Neural progenitor cell (in vitro differentiated cells): Measurements from ENCODE around the gene LRRC36.

Experiments used
- EZH2 ChIP-seq: fragments of 200-600 bp; sonication (generic); IDR thresholded peaks from 2 replicates; pipeline ENCODE4 v1.6.1; 2017; ENCODE audit warnings: antibody characterized with exemption, mild to moderate bottlenecking, moderate library complexity
- TF ChIP-seq, protein P1 (sequence below): fragments of 200-600 bp; sonication (generic); IDR thresholded peaks from 2 replicates; pipeline ENCODE4 v1.5.1; 2017; ENCODE audit warnings: antibody characterized with exemption, mild to moderate bottlenecking

DNA sequence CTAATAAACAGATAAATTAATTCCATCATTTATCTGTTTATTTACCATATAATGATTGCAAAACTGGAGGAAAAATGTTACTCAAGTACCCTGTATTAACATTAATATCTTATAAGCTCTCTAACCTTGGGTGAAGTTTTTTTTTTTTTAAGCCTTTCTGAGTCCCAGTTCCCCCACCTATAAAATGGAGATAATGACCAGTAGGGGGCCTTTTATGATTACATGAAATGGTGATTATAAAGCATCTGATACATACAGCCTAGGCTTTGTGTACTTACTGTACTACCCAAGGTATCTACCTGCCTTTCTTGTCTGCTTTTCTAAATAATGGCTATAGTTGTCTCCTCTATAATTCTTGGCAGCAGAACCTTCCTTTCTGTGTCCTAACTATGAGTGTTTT, 22.6 kb downstream of the LRRC36 start:
- TF ChIP-seq, protein P1, sequence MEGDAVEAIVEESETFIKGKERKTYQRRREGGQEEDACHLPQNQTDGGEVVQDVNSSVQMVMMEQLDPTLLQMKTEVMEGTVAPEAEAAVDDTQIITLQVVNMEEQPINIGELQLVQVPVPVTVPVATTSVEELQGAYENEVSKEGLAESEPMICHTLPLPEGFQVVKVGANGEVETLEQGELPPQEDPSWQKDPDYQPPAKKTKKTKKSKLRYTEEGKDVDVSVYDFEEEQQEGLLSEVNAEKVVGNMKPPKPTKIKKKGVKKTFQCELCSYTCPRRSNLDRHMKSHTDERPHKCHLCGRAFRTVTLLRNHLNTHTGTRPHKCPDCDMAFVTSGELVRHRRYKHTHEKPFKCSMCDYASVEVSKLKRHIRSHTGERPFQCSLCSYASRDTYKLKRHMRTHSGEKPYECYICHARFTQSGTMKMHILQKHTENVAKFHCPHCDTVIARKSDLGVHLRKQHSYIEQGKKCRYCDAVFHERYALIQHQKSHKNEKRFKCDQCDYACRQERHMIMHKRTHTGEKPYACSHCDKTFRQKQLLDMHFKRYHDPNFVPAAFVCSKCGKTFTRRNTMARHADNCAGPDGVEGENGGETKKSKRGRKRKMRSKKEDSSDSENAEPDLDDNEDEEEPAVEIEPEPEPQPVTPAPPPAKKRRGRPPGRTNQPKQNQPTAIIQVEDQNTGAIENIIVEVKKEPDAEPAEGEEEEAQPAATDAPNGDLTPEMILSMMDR = peak; percentile 37
- no peak for TF ChIP-seq EZH2
